NB4 (cell line): ENCODE results near the gene RASAL2.

ENCODE experiments used
- MYC ChIP-seq: IDR thresholded peaks from 2 replicates; pipeline ENCODE4 v1.6.1; 2011; ENCODE audit warnings: low read depth, low read length
- POLR2A ChIP-seq: IDR thresholded peaks from 2 replicates; pipeline ENCODE4 v1.6.1; 2011; ENCODE audit warnings: mild to moderate bottlenecking; ENCODE audit not compliant: insufficient read length; ENCODE audit errors: extremely low read depth
- TF ChIP-seq, protein P1 (sequence below): IDR thresholded peaks from one replicate; pipeline ENCODE4 v1.5.1; 2012; ENCODE audit warnings: low read depth, low read length

- TF ChIP-seq, protein P1, sequence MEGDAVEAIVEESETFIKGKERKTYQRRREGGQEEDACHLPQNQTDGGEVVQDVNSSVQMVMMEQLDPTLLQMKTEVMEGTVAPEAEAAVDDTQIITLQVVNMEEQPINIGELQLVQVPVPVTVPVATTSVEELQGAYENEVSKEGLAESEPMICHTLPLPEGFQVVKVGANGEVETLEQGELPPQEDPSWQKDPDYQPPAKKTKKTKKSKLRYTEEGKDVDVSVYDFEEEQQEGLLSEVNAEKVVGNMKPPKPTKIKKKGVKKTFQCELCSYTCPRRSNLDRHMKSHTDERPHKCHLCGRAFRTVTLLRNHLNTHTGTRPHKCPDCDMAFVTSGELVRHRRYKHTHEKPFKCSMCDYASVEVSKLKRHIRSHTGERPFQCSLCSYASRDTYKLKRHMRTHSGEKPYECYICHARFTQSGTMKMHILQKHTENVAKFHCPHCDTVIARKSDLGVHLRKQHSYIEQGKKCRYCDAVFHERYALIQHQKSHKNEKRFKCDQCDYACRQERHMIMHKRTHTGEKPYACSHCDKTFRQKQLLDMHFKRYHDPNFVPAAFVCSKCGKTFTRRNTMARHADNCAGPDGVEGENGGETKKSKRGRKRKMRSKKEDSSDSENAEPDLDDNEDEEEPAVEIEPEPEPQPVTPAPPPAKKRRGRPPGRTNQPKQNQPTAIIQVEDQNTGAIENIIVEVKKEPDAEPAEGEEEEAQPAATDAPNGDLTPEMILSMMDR: no peak
- TF ChIP-seq POLR2A (no peak), MYC (peak; percentile 45; the same call in 1 of the 2 replicates)
Observed at GRCh38 chr1:178057912-178058534, 35.9 kb upstream of the RASAL2 start.
